Natural killer cell (primary cell): ENCODE measurements around the gene TBC1D9. TPM values are rescaled to one million over a fixed set of nuclear protein-coding genes. Genes with fewer than 3 reads are reported as not detected.

Experiments
- ATAC-seq, 3 donors: fragments of 150-1000 bp in 2 of 3; fragments of 200-7000 bp in 1 of 3; cut with Tn5 transposase; 1 replicate in 1 of 3; 2 replicates in 2 of 3; pipeline ENCODE4 v1.10.0; 2021; ENCODE audit warnings: mild to moderate bottlenecking in 2 of 3, moderate library complexity in 2 of 3
- DNase-seq, 2 donors: peaks; one replicate each; pipeline versions ENCODE4 v3.0.0 to v3.0.0-alpha.2; 2013 to 2021; ENCODE audit warnings: mixed read lengths in 1 of 2
- H3K27ac ChIP-seq: one replicate; pipeline ENCODE4 v1.5.1; 2013; ENCODE audit warnings: mild to moderate bottlenecking, low read length
- H3K27me3 ChIP-seq: one replicate; pipeline ENCODE4 v1.6.1; 2013; ENCODE audit warnings: low read length; ENCODE audit not compliant: control insufficient read depth, insufficient read depth
- H3K36me3 ChIP-seq: one replicate; pipeline ENCODE4 v1.6.1; 2013; ENCODE audit warnings: low read length; ENCODE audit not compliant: control insufficient read depth, insufficient read depth
- H3K4me1 ChIP-seq: one replicate; pipeline ENCODE4 v1.6.1; 2013; ENCODE audit warnings: low read length; ENCODE audit not compliant: control insufficient read depth, insufficient read depth
- H3K4me3 ChIP-seq: one replicate; pipeline ENCODE4 v1.5.1; 2013; ENCODE audit warnings: low read length
- H3K9me3 ChIP-seq: one replicate; pipeline ENCODE4 v1.6.1; 2013; ENCODE audit warnings: low read length; ENCODE audit not compliant: control insufficient read depth, insufficient read depth
- H3K27ac Mint-ChIP-seq, 2 donors: one replicate each; pipeline ENCODE4 v1.8.0; 2022; ENCODE audit warnings: mild to moderate bottlenecking in 2 of 2, mixed read lengths in 2 of 2, moderate library complexity in 1 of 2
- H3K27me3 Mint-ChIP-seq, 2 donors: one replicate each; pipeline ENCODE4 v1.8.0; 2022; ENCODE audit warnings: low read depth in 2 of 2, mixed read lengths in 2 of 2
- H3K36me3 Mint-ChIP-seq: one replicate; pipeline ENCODE4 v1.8.0; 2022; ENCODE audit warnings: mixed read lengths
- H3K4me1 Mint-ChIP-seq, 2 donors: one replicate each; pipeline ENCODE4 v1.8.0; 2022; ENCODE audit warnings: mixed read lengths in 2 of 2
- H3K4me3 Mint-ChIP-seq: one replicate; pipeline ENCODE4 v1.8.0; 2022; ENCODE audit warnings: mild to moderate bottlenecking, moderate library complexity, mixed read lengths
- H3K9me3 Mint-ChIP-seq, 2 donors: one replicate each; pipeline ENCODE4 v1.8.0; 2022; ENCODE audit warnings: mixed read lengths in 2 of 2
- WGBS: methylation state at CpG from one replicate; pipeline ENCODE4 v1.1.7; 2013; ENCODE audit warnings: missing lambda C conversion rate; ENCODE audit not compliant: insufficient coverage; 5-methylcytosine and 5-hydroxymethylcytosine counted together
- intact Hi-C: fragments of 100-400 bp; cut with micrococcal nuclease; formaldehyde crosslinking; loops from one replicate; pipeline ENCODE4 v1.14.2; 2022
- total RNA-seq, 4 donors: library from RNA; stranded (reverse); fragments of 120-200 nt in 1 of 4; gene quantifications; one replicate each; pipeline versions ENCODE4 v1.2.3 to v1.2.4, GENCODE V29; 2013 to 2022
- TF ChIP-seq, protein P1 (sequence below): fragments of 200-600 bp; IDR thresholded peaks from one replicate; pipeline ENCODE4 v1.8.0; 2022; ENCODE audit warnings: antibody characterized with exemption

TBC1D9 gene
- total RNA-seq, 3 donors from 2014 or later (not counting 1 experiment from before 2014, with no cell fraction given), result 1.3 to 3.3 (median 2.0) TPM

DNA sequence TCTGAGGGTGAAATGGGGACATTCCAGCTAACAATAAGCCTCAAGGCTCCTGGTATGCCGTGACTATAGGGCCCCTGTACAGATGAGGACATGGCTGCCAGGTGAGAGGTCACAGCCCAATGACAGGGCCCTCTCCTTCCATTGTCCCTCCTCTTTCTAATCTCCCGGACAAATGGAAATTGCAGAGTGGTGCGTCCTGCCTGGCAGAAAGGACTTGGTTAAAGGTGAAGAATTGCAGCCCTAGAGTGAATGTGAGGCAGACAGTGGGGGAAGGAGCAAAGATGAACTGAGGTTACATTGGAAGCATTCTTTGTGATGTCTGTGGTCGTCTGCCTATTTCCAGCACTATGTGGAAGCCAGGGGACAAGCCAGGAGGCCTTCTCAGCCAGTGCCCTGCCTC is 180.7 kb downstream of the TBC1D9 start:
- DNase-seq, result no peak
- H3K27me3 Mint-ChIP-seq, result peaks cover 42 to 64% of the 10 kb centered on the region in 2 donors

DNA sequence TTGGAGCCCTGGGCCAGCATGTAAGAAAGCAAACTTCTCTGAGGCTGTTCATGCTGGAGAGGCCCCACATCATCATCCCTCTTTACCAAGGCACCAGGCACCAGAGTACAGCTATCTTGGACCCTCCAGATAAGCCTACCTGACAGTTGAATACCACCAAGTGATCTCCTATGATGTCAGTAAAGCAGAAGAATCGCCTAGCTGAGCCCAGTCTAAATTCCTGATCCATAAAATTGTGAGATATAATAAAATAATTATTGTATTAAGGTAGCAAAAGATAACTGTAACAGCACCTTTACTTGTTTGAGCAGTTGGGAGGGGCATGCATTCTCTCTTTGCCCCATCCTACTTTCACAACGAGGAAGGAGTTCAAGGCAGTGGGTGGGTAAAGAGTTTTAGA is 184.6 kb downstream of the TBC1D9 start:
- H3K27ac Mint-ChIP-seq, result no peak overlapping the region
- TF ChIP-seq, protein P1, sequence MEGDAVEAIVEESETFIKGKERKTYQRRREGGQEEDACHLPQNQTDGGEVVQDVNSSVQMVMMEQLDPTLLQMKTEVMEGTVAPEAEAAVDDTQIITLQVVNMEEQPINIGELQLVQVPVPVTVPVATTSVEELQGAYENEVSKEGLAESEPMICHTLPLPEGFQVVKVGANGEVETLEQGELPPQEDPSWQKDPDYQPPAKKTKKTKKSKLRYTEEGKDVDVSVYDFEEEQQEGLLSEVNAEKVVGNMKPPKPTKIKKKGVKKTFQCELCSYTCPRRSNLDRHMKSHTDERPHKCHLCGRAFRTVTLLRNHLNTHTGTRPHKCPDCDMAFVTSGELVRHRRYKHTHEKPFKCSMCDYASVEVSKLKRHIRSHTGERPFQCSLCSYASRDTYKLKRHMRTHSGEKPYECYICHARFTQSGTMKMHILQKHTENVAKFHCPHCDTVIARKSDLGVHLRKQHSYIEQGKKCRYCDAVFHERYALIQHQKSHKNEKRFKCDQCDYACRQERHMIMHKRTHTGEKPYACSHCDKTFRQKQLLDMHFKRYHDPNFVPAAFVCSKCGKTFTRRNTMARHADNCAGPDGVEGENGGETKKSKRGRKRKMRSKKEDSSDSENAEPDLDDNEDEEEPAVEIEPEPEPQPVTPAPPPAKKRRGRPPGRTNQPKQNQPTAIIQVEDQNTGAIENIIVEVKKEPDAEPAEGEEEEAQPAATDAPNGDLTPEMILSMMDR, result no peak
- H3K36me3 Mint-ChIP-seq, result no peaks in the 10 kb centered on the region
- Histone ChIP-seq H3K4me1 (peaks cover 18% of the 10 kb centered on the region), H3K36me3 (no peaks in the 10 kb centered on the region), H3K4me3 (no peak overlapping the region), H3K27me3 (peaks cover 45% of the 10 kb centered on the region), H3K27ac (no peak overlapping the region), H3K9me3 (no peaks in the 10 kb centered on the region)
- ATAC-seq (no peak), DNase-seq (no peak)
- no peak overlapping the region for H3K4me3 Mint-ChIP-seq
- H3K9me3 Mint-ChIP-seq, result no peaks in the 10 kb centered on the region
- intact Hi-C loops, result no loop called here
- peaks cover 5 to 16% of the 10 kb centered on the region in 2 donors for H3K4me1 Mint-ChIP-seq
- peaks cover 46% of the 10 kb centered on the region in 2 donors for H3K27me3 Mint-ChIP-seq
- WGBS, result no CpG with 5 or more reads among the region's 2 CpGs

More for the DNA sequence above, 180.7 kb downstream of the TBC1D9 start:
- no peaks in the 10 kb centered on the region for H3K4me1 ChIP-seq
- Mint-ChIP-seq H3K4me3 (no peak overlapping the region), H3K27ac (no peak overlapping the region), H3K4me1 (no peaks in the 10 kb centered on the region), H3K9me3 (no peaks in the 10 kb centered on the region), H3K36me3 (no peaks in the 10 kb centered on the region)
- H3K27ac ChIP-seq, result no peak overlapping the region
- intact Hi-C loops, result no loop called here
- no peaks in the 10 kb centered on the region for H3K9me3 ChIP-seq
- H3K36me3 ChIP-seq, result no peaks in the 10 kb centered on the region
- TF ChIP-seq, protein P1, result no peak
- no peak overlapping the region for H3K4me3 ChIP-seq
- no peak for ATAC-seq
- 84% methylated on average over 4 of the region's 4 CpGs for WGBS
- H3K27me3 ChIP-seq, result peaks cover 16% of the 10 kb centered on the region

Other genes with a start within 250 kb of the TBC1D9 start
- gene ELMOD2, start 232.2 kb downstream of the TBC1D9 start, total RNA-seq, result 10 to 100 TPM; 17.9 to 22.6 (median 18.4) TPM
- not detected for gene UCP1, start 187.4 kb downstream of the TBC1D9 start, total RNA-seq